Tibial nerve (tissue), 4 donors: ENCODE results near the gene ADO. TPM values are rescaled to one million over a fixed set of nuclear protein-coding genes. Genes with fewer than 3 reads are reported as not detected.

Experiments
- DNase-seq, 2 donors: peaks; one replicate each; pipeline ENCODE4 v3.0.0-alpha.2; 2019; ENCODE audit warnings: low spot score in 2 of 2
- H3K27ac ChIP-seq, 4 donors: fragments of 200-600 bp; sonication (generic) in 3 of 4; one replicate each; pipeline ENCODE4 v1.5.1; 2017 to 2019; ENCODE audit warnings: mild to moderate bottlenecking in 1 of 4
- H3K27me3 ChIP-seq, 2 donors: fragments of 200-600 bp; sonication (generic) in 1 of 2; one replicate each; pipeline versions ENCODE4 v1.5.1 to v1.6.0; 2017 to 2019
- H3K36me3 ChIP-seq, 3 donors: fragments of 200-600 bp; sonication (generic); one replicate each; pipeline ENCODE4 v1.5.1; 2018 to 2019
- H3K4me1 ChIP-seq, 4 donors: fragments of 200-600 bp; sonication (generic) in 3 of 4; one replicate each; pipeline ENCODE4 v1.5.1; 2017 to 2019
- H3K4me3 ChIP-seq, 4 donors: fragments of 200-600 bp; sonication (generic) in 3 of 4; one replicate each; pipeline ENCODE4 v1.5.1; 2017 to 2019; ENCODE audit warnings: mild to moderate bottlenecking in 1 of 4, moderate library complexity in 1 of 4
- H3K9me3 ChIP-seq, 4 donors: fragments of 200-600 bp; sonication (generic) in 3 of 4; one replicate each; pipeline ENCODE4 v1.5.1; 2017 to 2019
- CTCF ChIP-seq, 5 experiments: fragments of 200-600 bp in 3 of 5; fragments of 450-650 bp in 2 of 5; sonication (generic) in 3 of 5; IDR thresholded peaks; one replicate each; pipeline ENCODE4 v1.5.1; 2016 to 2019; ENCODE audit warnings: antibody characterized with exemption in 5 of 5, mild to moderate bottlenecking in 3 of 5, moderate library complexity in 2 of 5
- EP300 ChIP-seq, 2 donors: sonication (generic); formaldehyde crosslinking; IDR thresholded peaks; one replicate each; pipeline ENCODE4 v1.6.1; 2017; ENCODE audit warnings: antibody characterized with exemption in 2 of 2, mild to moderate bottlenecking in 1 of 2
- POLR2A ChIP-seq, 2 donors: fragments of 450-650 bp; IDR thresholded peaks; one replicate each; pipeline ENCODE4 v1.6.1; 2017; ENCODE audit warnings: antibody characterized with exemption in 2 of 2, mild to moderate bottlenecking in 2 of 2, moderate library complexity in 2 of 2
- WGBS, 2 donors: methylation state at CpG; one replicate each; pipeline ENCODE4 v1.1.5; 2018; 5-methylcytosine and 5-hydroxymethylcytosine counted together
- total RNA-seq, 4 donors: library from RNA; depleted of rRNA; stranded (reverse); fragments of >200 nt; gene quantifications; one replicate each; pipeline ENCODE4 v1.1.0, GENCODE V29; 2016

Gene ADO
- total RNA-seq, result 10 to 100 TPM; 36.9 to 73.9 (median 48.1) TPM

- Histone ChIP-seq H3K4me1 (peaks cover 0 to 44% (median 18%) of the 10 kb centered on the region in 4 donors), H3K36me3 (peaks cover 0 to 7% (median 0%) of the 10 kb centered on the region in 3 donors), H3K4me3 (peak within 1 kb of the TSS; percentile 57 to 91 (median 72)), H3K9me3 (no peaks in the 10 kb centered on the region), H3K27ac (peak within 1 kb of the TSS; percentile 78 to 96 (median 90)), H3K27me3 (no peaks in the 10 kb centered on the region)
- WGBS, 2 donors, result 0% methylated on average over 46 to 47 of the region's 87 CpGs
- TF ChIP-seq EP300 (IDR thresholded peaks at IDR 0.05) (peak; percentile 86 to 88), CTCF (IDR thresholded peaks at IDR 0.05) (peak in 1 of 5 experiments; percentile 36), POLR2A (IDR thresholded peaks at IDR 0.05) (peak; percentile 42 to 60)
- DNase-seq, result peak; percentile 59 to 71
Measured at GRCh38 chr10:62804356-62805230, at the start of gene ADO. Gene ADO, plus strand, starts transcription at chr10:62804720. Its CDS starts 340 bp downstream, at chr10:62805060.

- DNase-seq, result no peak
- H3K4me3 ChIP-seq, result no peak overlapping the region
- TF ChIP-seq EP300 (IDR thresholded peaks at IDR 0.05), result no peak
- TF ChIP-seq CTCF (IDR thresholded peaks at IDR 0.05), result no peak
- TF ChIP-seq POLR2A (IDR thresholded peaks at IDR 0.05), result no peak
- no peaks in the 10 kb centered on the region for H3K27me3 ChIP-seq
- H3K4me1 ChIP-seq, result peaks cover 0 to 6% (median 2%) of the 10 kb centered on the region in 4 donors
- no peaks in the 10 kb centered on the region for H3K36me3 ChIP-seq
- H3K9me3 ChIP-seq, result no peaks in the 10 kb centered on the region
- H3K27ac ChIP-seq, result no peak overlapping the region
- 86 to 96% methylated on average over 1 of the region's 1 CpG for WGBS, 2 donors
Measured at GRCh38 chr10:62754963-62755362, 49.6 kb upstream of the ADO start.

- peaks cover 0 to 15% (median 7%) of the 10 kb centered on the region in 4 donors for H3K4me1 ChIP-seq
- no peaks in the 10 kb centered on the region for H3K36me3 ChIP-seq
- TF ChIP-seq CTCF (IDR thresholded peaks at IDR 0.05), result no peak
- no peak for TF ChIP-seq EP300 (IDR thresholded peaks at IDR 0.05)
- TF ChIP-seq POLR2A (IDR thresholded peaks at IDR 0.05), result no peak
- H3K27me3 ChIP-seq, result no peaks in the 10 kb centered on the region
- H3K9me3 ChIP-seq, result no peaks in the 10 kb centered on the region
- H3K4me3 ChIP-seq, result no peak overlapping the region
- no peak for DNase-seq
- H3K27ac ChIP-seq, result no peak overlapping the region
- 63 to 68% methylated on average over 8 of the region's 8 CpGs for WGBS, 2 donors
Measured at GRCh38 chr10:62755662-62756653, 48.6 kb upstream of the ADO start.

GRCh38 chr10:62759599-62760175 lies 44.8 kb upstream of the ADO start:
- H3K4me3 ChIP-seq, result no peak overlapping the region
- peak overlapping the region in 2 of 4 donors; percentile 61 to 81 for H3K27ac ChIP-seq
- WGBS, 2 donors, result 91 to 93% methylated on average over 5 of the region's 5 CpGs
- TF ChIP-seq EP300 (IDR thresholded peaks at IDR 0.05) (peak in 1 of 2 donors; percentile 33), POLR2A (IDR thresholded peaks at IDR 0.05) (no peak)
- no peaks in the 10 kb centered on the region for H3K9me3 ChIP-seq
- DNase-seq, result peak in 1 of 2 donors; percentile 12
- H3K36me3 ChIP-seq, result no peaks in the 10 kb centered on the region
- H3K27me3 ChIP-seq, result no peaks in the 10 kb centered on the region
- peaks cover 0 to 20% (median 10%) of the 10 kb centered on the region in 4 donors for H3K4me1 ChIP-seq

- 29 to 46% methylated on average over 14 of the region's 14 CpGs for WGBS, 2 donors
- TF ChIP-seq POLR2A (IDR thresholded peaks at IDR 0.05) (no peak), EP300 (IDR thresholded peaks at IDR 0.05) (peak in 1 of 2 donors; percentile 18), CTCF (IDR thresholded peaks at IDR 0.05) (no peak)
- H3K9me3 ChIP-seq, result no peaks in the 10 kb centered on the region
- H3K4me3 ChIP-seq, result no peak overlapping the region
- peak overlapping the region in 2 of 4 donors; percentile 61 to 81 for H3K27ac ChIP-seq
- H3K36me3 ChIP-seq, result no peaks in the 10 kb centered on the region
- no peak for DNase-seq
- H3K4me1 ChIP-seq, result peaks cover 0 to 16% (median 9%) of the 10 kb centered on the region in 4 donors
- no peaks in the 10 kb centered on the region for H3K27me3 ChIP-seq
Measured at GRCh38 chr10:62760401-62760800, 44.1 kb upstream of the ADO start.
